HEK293 (cell line): ENCODE data around the gene TGOLN2.

Experiments
- CTCF ChIA-PET: fragments of 350-600 bp; formaldehyde crosslinking; extraction: SDS; loops from one replicate; lab custom pipeline; 2021; ENCODE audit warnings: antibody characterized with exemption; lab: Yijun Ruan, JAX
- POLR2A ChIA-PET: fragments of 300-600 bp; formaldehyde crosslinking; extraction: SDS; loops from one replicate; lab custom pipeline; 2020; ENCODE audit warnings: antibody characterized with exemption, inconsistent platforms; lab: Yijun Ruan, JAX
- H3K27ac ChIP-seq: fragments of 200-500 bp; sonication (Bioruptor generic); 2 replicates; pipeline ENCODE4 v1.5.1; 2014; ENCODE audit warnings: low read depth, low read length, control low read depth, inconsistent platforms; ENCODE audit errors: extremely low read depth
- H3K36me3 ChIP-seq, 2 experiments: fragments of 200-500 bp in 1 of 2; sonication (Bioruptor generic) in 1 of 2; 1 replicate in 1 of 2; 2 replicates in 1 of 2; pipeline ENCODE4 v1.5.1; 2014 to 2017; ENCODE audit warnings: inconsistent platforms in 2 of 2, low read length in 2 of 2; ENCODE audit not compliant: control insufficient read depth in 2 of 2, insufficient read depth in 1 of 2
- H3K4me1 ChIP-seq: fragments of 200-500 bp; sonication (Bioruptor generic); 2 replicates; pipeline ENCODE4 v1.5.1; 2014; ENCODE audit warnings: mild to moderate bottlenecking, low read length, inconsistent platforms; ENCODE audit not compliant: control insufficient read depth, insufficient read depth
- H3K4me3 ChIP-seq: 2 replicates; pipeline ENCODE4 v1.5.1; 2011; ENCODE audit warnings: low read depth, mild to moderate bottlenecking, control low read depth, low read length, moderate library complexity
- H3K9me3 ChIP-seq: fragments of 200-500 bp; sonication (Bioruptor generic); 2 replicates; pipeline ENCODE4 v1.5.1; 2014; ENCODE audit warnings: low read depth, low read length, inconsistent platforms; ENCODE audit not compliant: control insufficient read depth, insufficient read depth
- KLF8 ChIP-seq: fragments of 450-650 bp; formaldehyde crosslinking; IDR thresholded peaks from 2 replicates; pipeline ENCODE4 v1.5.1; 2016; ENCODE audit warnings: missing biosample characterization, missing genetic modification characterization
- MYNN ChIP-seq: fragments of 450-650 bp; formaldehyde crosslinking; IDR thresholded peaks from 2 replicates; pipeline ENCODE4 v1.5.1; 2016; ENCODE audit warnings: missing biosample characterization, missing genetic modification characterization, borderline replicate concordance
- SP2 ChIP-seq: fragments of 450-650 bp; formaldehyde crosslinking; IDR thresholded peaks from 2 replicates; pipeline ENCODE4 v1.5.1; 2016; ENCODE audit warnings: missing biosample characterization, missing genetic modification characterization
- ZNF114 ChIP-seq: fragments of 450-650 bp; formaldehyde crosslinking; IDR thresholded peaks from 2 replicates; pipeline ENCODE4 v1.5.0; 2017; ENCODE audit warnings: missing biosample characterization, missing genetic modification characterization
- ZNF146 ChIP-seq: fragments of 450-650 bp; formaldehyde crosslinking; IDR thresholded peaks from 2 replicates; pipeline ENCODE4 v1.5.1; 2016; ENCODE audit warnings: missing biosample characterization, missing genetic modification characterization
- ZNF394 ChIP-seq: fragments of 450-650 bp; formaldehyde crosslinking; IDR thresholded peaks from 2 replicates; pipeline ENCODE4 v1.5.1; 2016; ENCODE audit warnings: missing biosample characterization, missing genetic modification characterization, mild to moderate bottlenecking, moderate library complexity, borderline replicate concordance
- ZNF514 ChIP-seq: fragments of 450-650 bp; formaldehyde crosslinking; IDR thresholded peaks from 2 replicates; pipeline ENCODE4 v1.5.1; 2016; ENCODE audit warnings: missing biosample characterization, missing genetic modification characterization
- ZNF621 ChIP-seq: fragments of 450-650 bp; formaldehyde crosslinking; IDR thresholded peaks from 2 replicates; pipeline ENCODE4 v1.5.1; 2017; ENCODE audit warnings: missing biosample characterization, missing genetic modification characterization
- ZSCAN30 ChIP-seq: fragments of 450-650 bp; IDR thresholded peaks from 2 replicates; pipeline ENCODE4 v1.5.1; 2018; ENCODE audit warnings: missing biosample characterization, mild to moderate bottlenecking, missing genetic modification characterization, moderate library complexity
- TF ChIP-seq, protein P1 (sequence below): fragments of 450-650 bp; formaldehyde crosslinking; IDR thresholded peaks from 2 replicates; pipeline ENCODE4 v1.5.1; 2016; ENCODE audit warnings: missing biosample characterization, missing genetic modification characterization
- TF ChIP-seq, protein P2 (sequence below): fragments of 450-650 bp; formaldehyde crosslinking; IDR thresholded peaks from 2 replicates; pipeline ENCODE4 v1.5.1; 2016; ENCODE audit warnings: missing biosample characterization, missing genetic modification characterization, low read depth
- TF ChIP-seq, protein P3 (sequence below): fragments of 450-650 bp; formaldehyde crosslinking; IDR thresholded peaks from 2 replicates; pipeline ENCODE4 v1.5.1; 2016; ENCODE audit warnings: missing biosample characterization, missing genetic modification characterization, borderline replicate concordance
- TF ChIP-seq, protein P4 (sequence below): fragments of 450-650 bp; formaldehyde crosslinking; IDR thresholded peaks from 2 replicates; pipeline ENCODE4 v1.5.1; 2016; ENCODE audit warnings: missing biosample characterization, missing genetic modification characterization
- TF ChIP-seq, protein P5 (sequence below): sonication (generic); formaldehyde crosslinking; IDR thresholded peaks from 2 replicates; pipeline ENCODE4 v1.8.1; 2022; ENCODE audit warnings: mild to moderate bottlenecking, moderate library complexity, missing genetic modification reagents
- TF ChIP-seq, protein P6 (sequence below): fragments of 450-650 bp; formaldehyde crosslinking; IDR thresholded peaks from 2 replicates; pipeline ENCODE4 v1.5.0; 2017; ENCODE audit warnings: missing biosample characterization, missing genetic modification characterization, borderline replicate concordance

Gene TGOLN2

DNA sequence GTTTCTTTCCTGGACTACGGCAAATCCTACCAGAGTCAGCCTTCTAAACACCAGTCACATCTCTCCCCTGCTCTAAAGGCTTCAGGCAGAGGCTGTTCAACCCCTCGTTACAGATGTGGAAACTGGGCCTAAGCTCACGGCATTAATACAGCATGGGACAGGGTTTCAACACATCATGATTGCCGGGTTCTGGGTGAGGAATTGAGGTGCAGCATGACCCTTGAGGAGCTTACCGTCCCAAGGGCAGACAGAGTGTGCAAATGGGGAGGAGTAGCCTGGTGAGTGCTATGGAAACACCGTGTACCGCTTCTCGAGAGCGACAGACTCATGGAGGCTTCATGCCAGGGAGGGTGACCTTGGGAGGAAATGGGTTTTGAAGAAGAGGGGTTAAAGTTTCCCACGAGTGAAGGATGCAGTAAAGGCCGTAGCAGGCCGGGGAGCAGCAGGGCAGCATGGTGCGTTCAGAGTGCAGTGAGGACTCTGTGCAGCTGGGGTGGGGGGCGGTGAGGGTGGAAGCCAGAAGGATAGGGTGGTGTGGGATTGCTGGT, 51.1 kb downstream of the TGOLN2 start:
- CTCF ChIA-PET: interaction anchor here (2.1 to 4.2 kb wide), 3 partner anchors 8 to 210 kb away, joined by 5 to 18 read pairs (median 17); no protein-coding TSS in a partner anchor
- Histone ChIP-seq H3K27ac (no peak overlapping the region), H3K36me3 (no peaks in the 10 kb centered on the region), H3K4me1 (0 out of 2 replicates have a peak, but pooled peaks cover 3% of the 10 kb centered on the region), H3K9me3 (no peaks in the 10 kb centered on the region), H3K4me3 (no peak overlapping the region)
- TF ChIP-seq ZNF114 (tag by site-specific recombination): no peak
- no peak for TF ChIP-seq KLF8 (tag by site-specific recombination)
- TF ChIP-seq, protein P1, sequence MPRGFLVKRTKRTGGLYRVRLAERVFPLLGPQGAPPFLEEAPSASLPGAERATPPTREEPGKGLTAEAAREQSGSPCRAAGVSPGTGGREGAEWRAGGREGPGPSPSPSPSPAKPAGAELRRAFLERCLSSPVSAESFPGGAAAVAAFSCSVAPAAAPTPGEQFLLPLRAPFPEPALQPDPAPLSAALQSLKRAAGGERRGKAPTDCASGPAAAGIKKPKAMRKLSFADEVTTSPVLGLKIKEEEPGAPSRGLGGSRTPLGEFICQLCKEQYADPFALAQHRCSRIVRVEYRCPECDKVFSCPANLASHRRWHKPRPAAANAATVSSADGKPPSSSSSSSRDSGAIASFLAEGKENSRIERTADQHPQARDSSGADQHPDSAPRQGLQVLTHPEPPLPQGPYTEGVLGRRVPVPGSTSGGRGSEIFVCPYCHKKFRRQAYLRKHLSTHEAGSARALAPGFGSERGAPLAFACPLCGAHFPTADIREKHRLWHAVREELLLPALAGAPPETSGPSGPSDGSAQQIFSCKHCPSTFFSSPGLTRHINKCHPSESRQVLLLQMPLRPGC (tag by site-specific recombination): no peak
- POLR2A ChIA-PET: no interaction called here

DNA sequence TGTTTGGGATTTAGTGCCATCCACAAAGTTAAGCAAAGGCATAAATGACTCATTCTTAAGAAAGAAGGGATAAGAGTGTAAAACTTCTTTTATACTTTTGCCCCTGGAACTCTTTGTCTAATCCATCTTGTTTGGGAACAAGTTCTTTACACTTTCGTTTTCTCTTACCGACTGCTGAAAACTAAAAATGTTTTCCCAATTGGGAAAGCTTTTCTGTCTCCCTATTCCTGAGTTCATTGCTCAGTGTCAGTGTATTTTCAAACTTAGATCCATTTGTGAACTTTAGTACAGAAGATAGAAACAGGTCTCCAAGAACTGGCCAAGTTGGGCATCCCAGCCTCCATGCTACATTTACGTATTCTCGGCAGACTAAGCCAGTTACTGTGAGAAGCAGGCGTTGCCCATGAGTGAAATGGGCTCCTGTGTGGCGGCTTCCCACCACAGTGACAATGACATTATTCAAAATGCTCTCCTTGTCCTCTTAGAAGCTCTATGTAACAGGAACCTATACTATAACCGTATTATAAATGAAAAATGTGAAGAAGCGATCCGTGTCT, 51.7 kb downstream of the TGOLN2 start:
- Histone ChIP-seq H3K4me3 (no peak overlapping the region), H3K4me1 (0 out of 2 replicates have a peak, but pooled peaks cover 3% of the 10 kb centered on the region), H3K36me3 (no peaks in the 10 kb centered on the region), H3K27ac (no peak overlapping the region), H3K9me3 (no peaks in the 10 kb centered on the region)
- POLR2A ChIA-PET: no interaction called here
- CTCF ChIA-PET: interaction anchor here (0.7 to 4.2 kb wide), 4 partner anchors 9 to 930 kb away, joined by 3 to 18 read pairs (median 11); no protein-coding TSS in a partner anchor
- TF ChIP-seq, protein P2, sequence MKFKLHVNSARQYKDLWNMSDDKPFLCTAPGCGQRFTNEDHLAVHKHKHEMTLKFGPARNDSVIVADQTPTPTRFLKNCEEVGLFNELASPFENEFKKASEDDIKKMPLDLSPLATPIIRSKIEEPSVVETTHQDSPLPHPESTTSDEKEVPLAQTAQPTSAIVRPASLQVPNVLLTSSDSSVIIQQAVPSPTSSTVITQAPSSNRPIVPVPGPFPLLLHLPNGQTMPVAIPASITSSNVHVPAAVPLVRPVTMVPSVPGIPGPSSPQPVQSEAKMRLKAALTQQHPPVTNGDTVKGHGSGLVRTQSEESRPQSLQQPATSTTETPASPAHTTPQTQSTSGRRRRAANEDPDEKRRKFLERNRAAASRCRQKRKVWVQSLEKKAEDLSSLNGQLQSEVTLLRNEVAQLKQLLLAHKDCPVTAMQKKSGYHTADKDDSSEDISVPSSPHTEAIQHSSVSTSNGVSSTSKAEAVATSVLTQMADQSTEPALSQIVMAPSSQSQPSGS (tag by site-specific recombination): no peak
- TF ChIP-seq, protein P3, sequence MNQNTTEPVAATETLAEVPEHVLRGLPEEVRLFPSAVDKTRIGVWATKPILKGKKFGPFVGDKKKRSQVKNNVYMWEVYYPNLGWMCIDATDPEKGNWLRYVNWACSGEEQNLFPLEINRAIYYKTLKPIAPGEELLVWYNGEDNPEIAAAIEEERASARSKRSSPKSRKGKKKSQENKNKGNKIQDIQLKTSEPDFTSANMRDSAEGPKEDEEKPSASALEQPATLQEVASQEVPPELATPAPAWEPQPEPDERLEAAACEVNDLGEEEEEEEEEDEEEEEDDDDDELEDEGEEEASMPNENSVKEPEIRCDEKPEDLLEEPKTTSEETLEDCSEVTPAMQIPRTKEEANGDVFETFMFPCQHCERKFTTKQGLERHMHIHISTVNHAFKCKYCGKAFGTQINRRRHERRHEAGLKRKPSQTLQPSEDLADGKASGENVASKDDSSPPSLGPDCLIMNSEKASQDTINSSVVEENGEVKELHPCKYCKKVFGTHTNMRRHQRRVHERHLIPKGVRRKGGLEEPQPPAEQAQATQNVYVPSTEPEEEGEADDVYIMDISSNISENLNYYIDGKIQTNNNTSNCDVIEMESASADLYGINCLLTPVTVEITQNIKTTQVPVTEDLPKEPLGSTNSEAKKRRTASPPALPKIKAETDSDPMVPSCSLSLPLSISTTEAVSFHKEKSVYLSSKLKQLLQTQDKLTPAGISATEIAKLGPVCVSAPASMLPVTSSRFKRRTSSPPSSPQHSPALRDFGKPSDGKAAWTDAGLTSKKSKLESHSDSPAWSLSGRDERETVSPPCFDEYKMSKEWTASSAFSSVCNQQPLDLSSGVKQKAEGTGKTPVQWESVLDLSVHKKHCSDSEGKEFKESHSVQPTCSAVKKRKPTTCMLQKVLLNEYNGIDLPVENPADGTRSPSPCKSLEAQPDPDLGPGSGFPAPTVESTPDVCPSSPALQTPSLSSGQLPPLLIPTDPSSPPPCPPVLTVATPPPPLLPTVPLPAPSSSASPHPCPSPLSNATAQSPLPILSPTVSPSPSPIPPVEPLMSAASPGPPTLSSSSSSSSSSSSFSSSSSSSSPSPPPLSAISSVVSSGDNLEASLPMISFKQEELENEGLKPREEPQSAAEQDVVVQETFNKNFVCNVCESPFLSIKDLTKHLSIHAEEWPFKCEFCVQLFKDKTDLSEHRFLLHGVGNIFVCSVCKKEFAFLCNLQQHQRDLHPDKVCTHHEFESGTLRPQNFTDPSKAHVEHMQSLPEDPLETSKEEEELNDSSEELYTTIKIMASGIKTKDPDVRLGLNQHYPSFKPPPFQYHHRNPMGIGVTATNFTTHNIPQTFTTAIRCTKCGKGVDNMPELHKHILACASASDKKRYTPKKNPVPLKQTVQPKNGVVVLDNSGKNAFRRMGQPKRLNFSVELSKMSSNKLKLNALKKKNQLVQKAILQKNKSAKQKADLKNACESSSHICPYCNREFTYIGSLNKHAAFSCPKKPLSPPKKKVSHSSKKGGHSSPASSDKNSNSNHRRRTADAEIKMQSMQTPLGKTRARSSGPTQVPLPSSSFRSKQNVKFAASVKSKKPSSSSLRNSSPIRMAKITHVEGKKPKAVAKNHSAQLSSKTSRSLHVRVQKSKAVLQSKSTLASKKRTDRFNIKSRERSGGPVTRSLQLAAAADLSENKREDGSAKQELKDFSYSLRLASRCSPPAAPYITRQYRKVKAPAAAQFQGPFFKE: no peak
- TF ChIP-seq, protein P4, sequence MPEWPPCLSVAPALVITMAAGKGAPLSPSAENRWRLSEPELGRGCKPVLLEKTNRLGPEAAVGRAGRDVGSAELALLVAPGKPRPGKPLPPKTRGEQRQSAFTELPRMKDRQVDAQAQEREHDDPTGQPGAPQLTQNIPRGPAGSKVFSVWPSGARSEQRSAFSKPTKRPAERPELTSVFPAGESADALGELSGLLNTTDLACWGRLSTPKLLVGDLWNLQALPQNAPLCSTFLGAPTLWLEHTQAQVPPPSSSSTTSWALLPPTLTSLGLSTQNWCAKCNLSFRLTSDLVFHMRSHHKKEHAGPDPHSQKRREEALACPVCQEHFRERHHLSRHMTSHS (tag by site-specific recombination): no peak
- TF ChIP-seq, protein P5, sequence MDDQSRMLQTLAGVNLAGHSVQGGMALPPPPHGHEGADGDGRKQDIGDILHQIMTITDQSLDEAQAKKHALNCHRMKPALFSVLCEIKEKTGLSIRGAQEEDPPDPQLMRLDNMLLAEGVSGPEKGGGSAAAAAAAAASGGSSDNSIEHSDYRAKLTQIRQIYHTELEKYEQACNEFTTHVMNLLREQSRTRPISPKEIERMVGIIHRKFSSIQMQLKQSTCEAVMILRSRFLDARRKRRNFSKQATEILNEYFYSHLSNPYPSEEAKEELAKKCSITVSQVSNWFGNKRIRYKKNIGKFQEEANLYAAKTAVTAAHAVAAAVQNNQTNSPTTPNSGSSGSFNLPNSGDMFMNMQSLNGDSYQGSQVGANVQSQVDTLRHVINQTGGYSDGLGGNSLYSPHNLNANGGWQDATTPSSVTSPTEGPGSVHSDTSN (CRISPR knock-in tag): no peak
- TF ChIP-seq ZSCAN30 (tag by site-specific recombination) (no peak), MYNN (tag by site-specific recombination) (no peak), ZNF146 (tag by site-specific recombination) (no peak), SP2 (no peak), ZNF394 (tag by site-specific recombination) (no peak), ZNF621 (tag by site-specific recombination) (no peak), ZNF514 (tag by site-specific recombination) (no peak)
- TF ChIP-seq, protein P6, sequence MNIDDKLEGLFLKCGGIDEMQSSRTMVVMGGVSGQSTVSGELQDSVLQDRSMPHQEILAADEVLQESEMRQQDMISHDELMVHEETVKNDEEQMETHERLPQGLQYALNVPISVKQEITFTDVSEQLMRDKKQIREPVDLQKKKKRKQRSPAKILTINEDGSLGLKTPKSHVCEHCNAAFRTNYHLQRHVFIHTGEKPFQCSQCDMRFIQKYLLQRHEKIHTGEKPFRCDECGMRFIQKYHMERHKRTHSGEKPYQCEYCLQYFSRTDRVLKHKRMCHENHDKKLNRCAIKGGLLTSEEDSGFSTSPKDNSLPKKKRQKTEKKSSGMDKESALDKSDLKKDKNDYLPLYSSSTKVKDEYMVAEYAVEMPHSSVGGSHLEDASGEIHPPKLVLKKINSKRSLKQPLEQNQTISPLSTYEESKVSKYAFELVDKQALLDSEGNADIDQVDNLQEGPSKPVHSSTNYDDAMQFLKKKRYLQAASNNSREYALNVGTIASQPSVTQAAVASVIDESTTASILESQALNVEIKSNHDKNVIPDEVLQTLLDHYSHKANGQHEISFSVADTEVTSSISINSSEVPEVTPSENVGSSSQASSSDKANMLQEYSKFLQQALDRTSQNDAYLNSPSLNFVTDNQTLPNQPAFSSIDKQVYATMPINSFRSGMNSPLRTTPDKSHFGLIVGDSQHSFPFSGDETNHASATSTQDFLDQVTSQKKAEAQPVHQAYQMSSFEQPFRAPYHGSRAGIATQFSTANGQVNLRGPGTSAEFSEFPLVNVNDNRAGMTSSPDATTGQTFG (tag by site-specific recombination): no peak
